NCI-H748 (cell line): ENCODE results near the gene POLR1B.
"Not testable (repeated sequence)": the region's sequence is repeated elsewhere in the genome, so short reads cannot be mapped to it uniquely, and the experiment has no call there.

ENCODE experiments used
- DNase-seq: peaks from one replicate; lab custom pipeline; 2025; ENCODE audit not compliant: unreplicated experiment; lab: John Stamatoyannopoulos, UW

POLR1B gene

DNA sequence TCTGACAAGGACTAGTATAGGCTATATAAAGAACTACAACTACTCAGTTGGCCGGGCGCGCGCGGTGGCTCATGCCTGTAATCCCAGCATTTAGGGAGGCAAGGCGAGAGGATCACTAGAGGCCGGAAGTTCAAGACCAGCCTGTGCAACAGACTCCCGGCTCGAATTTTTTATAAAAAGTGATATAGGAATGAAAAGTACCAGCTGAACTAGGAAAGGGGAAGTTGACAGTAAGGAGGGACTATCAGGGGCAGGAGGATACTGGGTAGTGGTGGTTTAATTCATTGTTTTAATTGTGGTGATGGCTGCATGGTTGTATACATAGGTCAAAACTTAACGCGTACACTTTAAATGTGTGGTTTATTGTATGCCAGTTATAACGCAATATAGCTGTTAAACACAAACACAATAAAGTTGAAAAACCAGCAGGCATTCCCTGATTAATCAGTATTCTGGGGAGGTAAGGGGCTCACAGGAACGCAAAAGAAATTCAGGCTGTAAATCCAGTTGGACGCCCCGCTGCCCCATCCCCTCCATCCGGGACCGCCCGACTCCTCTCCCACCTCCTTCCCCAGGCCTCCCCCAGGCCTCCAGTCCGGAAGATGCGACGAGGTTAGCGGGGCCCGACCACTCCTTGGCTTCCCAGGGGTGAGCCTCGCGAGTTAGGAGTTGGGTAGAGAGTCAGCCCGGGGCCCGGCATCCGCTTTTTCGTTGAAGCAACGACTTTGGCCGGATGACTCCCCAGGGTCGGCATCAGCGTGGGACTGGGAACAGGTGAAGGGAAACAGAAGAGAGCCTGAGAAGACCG is 746 bp upstream of the POLR1B start:
- DNase-seq = peak; percentile 80

DNA sequence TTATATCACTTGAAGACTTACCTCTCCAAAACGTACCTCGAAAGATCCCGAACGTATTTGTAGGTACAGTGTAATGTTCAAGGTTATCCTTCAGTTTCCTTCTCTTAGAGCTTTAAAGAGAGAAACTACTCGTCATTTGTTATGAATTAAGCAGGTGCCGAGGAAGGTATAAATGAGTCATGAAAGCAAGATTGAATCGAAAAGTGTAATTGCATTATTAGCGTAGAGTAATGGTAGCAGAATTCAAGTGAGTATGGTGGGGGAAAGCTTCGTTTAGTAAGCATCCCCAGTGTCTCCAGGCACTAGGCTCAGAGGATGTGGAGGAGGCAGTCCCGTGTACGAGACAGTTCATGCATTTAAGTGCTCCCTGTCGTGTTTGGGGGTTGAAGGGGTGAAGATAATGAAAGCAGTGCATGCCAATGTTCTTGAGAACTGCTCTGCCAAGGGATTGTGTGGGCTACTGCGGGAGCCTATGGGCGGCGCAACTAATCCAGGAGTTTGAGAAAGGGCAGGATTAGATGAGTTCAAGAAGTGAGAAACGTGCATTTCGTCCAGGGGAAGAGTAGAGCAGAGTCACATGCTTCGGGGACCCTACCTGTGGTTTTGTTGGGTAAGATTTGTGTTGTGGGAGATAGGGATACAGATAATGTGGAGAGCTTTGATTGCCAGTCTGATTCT is 858 bp downstream of the POLR1B start:
- no peak for DNase-seq

DNA sequence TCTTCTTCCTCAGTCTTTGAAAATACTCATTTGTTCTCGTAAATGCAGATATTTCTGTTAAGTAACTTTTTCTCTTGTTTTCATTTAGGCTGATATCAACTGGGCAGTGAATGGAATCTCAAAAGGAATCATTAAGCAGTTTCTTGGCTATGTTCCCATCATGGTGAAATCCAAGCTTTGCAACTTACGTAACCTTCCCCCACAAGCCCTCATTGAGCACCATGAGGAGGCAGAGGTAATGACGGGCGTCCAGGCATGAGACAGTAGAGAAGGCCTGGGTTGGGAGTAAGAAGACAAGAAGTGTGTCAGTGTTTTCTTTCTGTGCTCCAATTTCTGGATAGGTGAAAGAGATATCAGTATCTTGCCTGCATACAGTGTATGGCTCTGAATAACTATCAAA is 5.1 kb downstream of the POLR1B start:
- DNase-seq = no peak

DNA sequence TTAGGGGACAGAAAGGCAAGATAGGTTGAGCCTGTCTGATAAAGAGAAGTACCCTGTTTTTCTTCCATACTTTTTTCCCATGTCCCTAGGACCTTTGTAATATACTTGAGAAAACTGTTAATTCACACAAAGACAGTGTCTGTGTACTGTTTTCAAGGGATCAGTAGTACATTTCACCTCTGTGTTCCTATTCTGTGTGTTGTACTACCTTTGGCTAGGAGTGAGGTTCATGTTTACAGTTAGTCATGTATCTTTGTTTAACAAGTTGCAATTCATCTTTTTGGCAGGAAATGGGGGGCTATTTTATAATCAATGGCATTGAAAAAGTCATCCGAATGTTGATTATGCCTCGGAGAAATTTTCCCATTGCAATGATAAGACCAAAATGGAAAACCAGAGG is 6.7 kb downstream of the POLR1B start:
- DNase-seq = no peak

DNA sequence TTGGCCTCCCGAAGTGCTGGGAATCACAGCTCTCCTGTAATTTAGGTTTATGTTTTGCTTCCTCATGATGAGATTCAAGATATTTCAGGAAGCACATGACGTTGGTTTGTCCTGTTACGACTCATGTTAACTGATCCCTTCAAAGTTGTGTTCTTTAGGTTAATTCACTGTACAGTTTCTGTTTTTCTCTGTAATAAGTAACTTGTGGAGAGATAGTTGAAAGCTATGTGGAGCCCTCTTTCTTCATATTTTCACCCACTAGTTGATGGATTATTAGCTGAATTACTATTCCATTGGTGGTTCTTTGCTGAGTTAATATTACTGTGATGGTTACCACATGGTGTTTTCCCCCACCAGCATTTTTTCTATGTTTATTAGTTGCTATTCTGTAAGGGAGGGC is 23.8 kb downstream of the POLR1B start:
- no peak for DNase-seq

DNA sequence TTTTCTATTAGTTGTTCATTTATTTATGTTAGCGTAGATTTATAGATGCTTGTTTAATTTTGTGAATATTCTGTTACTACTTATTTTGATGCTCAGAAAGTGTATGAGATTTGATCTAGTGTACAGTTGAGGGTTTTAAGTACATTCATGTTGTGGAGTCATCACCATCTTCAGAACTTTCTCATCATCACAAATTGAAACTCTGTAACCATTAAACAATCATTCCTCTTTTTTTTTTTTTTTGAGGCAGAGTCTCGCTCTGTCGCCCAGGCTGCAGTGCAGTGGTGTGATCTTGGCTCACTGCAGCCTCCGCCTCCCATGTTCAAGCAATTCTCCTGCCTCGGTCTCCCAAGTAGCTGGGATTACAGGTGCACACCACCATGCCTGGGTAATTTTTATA is 24.2 kb downstream of the POLR1B start:
- DNase-seq = not testable (repeated sequence)

DNA sequence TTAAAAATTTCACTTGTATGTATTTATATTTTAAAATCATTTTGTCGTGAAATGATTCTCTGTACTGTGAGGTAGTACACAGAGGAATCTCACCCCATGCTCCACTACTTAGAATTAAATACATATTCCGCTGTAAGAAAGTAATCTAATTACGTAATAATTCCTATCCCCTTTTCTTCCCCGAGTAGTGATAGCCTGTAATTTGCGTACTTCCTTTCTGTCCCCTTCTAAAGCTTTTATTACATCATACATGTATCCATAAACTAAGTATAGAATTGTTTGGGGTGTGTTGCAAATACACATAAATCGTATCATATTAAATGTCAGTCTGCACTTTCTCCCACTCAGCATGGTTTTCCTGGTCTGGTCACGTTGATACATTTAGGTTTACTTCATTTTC is 29.7 kb downstream of the POLR1B start:
- DNase-seq = no peak

DNA sequence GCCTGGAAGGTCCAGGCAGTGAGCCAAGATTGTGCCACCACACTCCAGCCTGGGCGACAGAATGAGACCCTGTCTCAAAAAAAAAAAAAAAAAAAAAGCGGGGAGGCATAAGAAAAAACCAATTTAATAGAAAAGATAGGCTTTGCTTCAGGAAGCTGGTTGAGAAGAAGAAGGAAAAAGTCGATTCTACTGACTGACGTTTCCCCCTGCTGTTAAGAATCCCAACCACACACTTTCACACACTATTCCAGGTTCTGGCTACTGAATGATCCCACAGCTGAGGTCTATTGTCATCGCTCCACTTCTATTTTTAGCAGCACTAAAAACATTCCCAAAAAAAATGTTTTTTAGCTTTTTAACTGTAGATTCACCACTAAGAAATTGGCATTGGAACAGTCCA is 35.5 kb downstream of the POLR1B start:
- no peak for DNase-seq

DNA sequence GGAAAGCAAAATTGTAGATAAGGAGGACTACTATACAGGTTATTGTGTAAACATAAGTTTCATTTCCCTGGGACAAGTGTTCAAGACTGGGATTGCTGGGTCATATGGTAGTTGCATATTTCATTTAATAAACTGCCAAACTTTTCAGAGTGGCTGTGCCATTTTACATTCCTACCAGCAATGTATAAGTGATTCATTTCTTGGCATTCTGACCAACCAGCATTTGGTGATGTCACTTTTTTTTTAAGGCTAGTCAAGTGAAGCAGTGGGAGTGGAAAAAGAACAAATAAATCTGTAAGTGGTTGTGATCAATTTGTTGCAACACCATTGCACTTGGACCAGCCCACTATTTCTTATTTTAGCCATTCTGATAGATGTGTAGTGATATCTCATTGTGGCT is 37.0 kb downstream of the POLR1B start:
- no peak for DNase-seq

DNA sequence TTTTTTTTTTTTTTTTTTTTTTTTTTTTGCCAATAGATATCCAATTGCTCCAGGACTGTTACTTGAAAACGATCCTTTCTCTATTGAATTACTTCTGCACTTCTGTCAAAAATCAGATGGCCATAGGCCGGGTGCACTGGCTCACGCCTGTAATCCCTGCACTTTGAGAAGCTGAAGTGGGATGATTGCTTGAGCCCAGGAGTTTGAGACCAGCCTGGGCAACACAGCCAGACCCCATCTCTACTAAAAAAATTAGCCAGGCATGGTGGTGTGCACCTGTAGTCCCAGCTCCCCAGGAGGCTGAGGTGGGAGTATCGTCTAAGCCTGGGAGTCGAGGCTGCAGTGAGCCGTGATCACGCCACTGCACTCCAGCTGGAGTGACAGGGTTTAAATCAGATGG is 37.8 kb downstream of the POLR1B start:
- DNase-seq = no peak

DNA sequence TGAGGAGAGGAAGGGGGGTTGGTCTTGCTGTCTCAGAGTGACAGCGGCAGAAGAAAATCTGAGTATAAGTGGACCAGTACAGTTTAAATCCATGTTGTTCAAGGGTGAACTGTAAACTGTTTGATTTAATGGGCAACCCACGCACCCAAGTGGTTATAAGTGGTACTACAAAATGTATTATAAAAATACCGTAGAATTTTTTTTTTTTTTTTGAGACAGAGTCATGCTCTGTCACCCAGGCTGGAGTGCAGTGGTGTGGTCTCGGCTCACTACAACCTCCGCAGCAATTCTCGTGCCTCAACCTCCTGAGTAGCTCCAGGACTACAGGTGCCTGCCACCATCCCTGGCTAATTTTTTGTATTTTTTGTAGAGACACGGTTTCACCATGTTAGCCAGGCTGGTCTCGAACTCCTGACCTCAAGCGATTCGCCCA is 40.1 kb downstream of the POLR1B start:
- DNase-seq = peak; percentile 61

DNA sequence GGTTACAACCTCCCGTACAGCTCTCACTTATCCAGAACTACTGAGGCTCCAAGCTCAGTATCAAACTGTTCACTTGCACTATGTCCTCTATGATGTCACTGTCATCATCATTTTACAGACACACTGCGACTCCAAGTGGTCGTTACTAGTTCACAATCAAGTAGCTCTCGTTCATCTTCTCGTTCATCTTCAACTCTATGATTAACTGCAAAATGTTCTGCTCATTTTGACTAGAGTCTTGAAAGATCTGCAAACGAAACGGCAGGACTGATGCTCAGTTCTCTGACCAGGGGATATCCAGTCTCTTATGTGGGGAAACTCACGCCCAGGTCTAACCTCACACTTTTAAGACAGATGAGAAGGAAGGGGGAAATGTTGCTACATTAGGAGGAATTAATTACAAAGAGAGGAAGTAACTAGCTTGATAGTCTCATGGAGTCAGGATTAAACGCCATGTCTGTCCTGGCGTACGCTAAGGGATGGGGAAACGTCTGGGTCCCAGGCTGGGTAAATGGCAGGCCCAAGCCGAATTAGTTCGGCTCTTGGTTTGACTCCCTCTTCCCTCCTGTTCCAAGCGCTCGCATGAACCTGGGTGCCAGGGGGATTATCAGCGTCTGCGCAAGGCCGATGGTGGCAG is 41.4 kb downstream of the POLR1B start:
- DNase-seq = peak; percentile 53

DNA sequence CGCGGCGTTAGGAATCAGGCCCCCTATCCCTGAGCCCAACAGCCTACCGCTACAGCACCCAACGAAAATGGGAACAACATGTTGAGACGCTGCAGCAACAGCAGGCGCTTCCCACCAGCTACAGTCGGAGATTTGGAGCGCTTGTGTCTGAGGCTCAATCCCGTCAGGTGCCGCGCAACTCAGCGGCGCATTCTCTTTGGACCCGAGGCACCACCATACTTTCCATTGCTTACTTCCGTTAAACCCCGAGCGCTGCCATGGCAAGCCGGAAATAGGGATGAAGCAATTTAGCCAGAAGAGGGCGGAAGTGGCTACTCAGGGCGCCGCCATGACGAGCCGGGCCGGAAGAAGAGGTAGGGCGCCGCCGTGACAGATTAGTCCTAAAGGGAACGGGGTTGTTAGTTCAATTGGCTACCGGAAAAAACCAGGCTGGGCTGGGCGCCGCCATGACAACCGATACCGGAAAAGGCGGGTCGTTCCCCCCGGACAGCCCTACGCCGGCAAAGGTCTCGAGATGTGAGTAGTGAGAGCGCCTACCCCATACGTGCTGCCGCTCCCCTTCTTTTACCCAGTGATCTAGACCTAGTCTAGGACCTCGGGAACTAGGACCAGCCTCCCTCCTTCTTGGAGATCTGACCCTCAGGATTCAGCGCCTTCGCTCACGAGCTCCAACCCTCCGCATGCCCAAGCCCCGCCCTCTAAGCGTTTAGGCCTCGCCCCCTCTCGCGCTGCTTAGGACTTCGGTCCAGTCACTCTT is 42.0 kb downstream of the POLR1B start, which contains the start of gene CHCHD5:
Gene CHCHD5 (plus strand): TSS at position 476 of the 757 bp plus-strand sequence. CDS start 39 bp downstream, at position 515.
- DNase-seq = peak; percentile 94

DNA sequence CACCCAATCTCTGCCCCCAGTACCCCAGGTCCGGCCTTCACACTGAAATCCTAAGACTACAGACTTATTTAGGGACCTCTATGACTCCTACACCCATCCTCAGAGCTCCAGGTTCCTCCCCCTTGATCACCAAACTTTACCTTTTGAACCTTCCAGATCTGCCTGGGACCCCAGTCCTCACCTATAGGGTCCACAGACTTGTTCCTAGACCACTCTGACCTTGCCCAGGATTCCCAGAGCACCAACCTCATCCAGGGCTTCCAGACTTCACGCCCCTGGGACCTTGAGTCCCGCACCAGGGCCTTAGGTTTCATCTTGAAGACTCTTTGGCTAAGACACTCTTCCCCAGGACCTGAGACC is 42.6 kb downstream of the POLR1B start:
- DNase-seq = no peak

DNA sequence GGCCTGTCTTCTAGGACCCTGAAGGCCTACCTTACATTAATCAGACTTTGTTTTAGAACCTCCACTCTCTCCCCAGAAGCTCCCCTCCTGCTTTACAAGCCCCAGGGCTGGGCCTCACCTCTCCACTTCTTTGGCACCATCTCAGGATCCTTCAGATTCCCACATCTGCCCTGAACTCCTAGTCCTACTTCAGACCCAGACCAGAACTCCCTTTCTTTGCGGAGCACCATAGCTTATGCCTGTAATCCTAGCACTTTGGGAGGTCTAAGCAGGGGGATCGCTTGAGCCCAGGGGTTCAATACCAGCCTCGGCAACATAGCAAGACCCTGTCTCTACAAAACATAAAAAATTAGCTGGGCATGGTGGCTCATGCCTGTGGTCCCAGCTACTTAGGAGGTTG is 43.1 kb downstream of the POLR1B start:
- DNase-seq = no peak

DNA sequence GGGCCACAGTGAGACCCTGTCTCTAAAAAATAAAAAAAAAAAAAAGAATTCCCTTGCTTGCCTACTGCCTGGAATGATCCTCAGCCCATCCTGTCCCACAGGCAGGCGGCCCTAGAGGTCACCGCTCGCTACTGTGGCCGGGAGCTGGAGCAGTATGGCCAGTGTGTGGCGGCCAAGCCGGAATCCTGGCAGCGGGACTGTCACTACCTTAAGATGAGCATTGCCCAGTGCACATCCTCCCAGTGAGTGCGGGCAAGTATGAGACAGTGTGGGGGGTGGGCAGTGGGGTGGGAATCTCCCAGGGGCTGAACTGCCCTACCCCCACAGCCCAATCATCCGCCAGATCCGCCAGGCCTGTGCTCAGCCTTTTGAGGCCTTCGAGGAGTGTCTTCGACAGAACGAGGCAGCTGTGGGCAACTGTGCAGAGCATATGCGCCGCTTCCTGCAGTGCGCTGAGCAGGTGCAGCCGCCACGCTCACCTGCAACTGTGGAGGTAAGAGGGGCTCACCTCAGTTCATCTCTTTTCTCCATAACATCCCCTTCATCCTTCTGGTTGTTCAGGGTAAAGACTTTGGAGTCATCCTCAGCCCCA is 43.7 kb downstream of the POLR1B start:
- DNase-seq = no peak

DNA sequence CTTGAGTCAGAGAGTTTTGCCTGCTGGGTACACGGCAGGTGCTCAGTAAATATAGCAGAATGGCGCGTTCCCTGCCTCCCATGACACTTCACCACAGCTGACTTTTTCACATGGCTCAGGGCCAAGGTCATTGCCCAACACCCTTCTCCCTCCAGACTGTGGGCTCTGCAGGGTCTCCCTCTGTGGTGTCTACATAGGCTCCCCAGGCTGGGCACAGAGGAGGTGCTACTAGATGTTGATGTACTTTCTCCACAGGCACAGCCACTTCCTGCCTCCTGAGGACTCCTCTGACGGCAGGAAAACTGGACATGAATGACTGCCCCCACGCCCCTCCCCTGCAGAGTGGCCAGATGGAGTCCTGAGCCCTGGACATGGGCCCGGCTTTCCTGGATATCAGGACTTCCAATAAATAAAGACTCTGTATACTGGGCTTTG is 46.4 kb downstream of the POLR1B start:
- DNase-seq = no peak

DNA sequence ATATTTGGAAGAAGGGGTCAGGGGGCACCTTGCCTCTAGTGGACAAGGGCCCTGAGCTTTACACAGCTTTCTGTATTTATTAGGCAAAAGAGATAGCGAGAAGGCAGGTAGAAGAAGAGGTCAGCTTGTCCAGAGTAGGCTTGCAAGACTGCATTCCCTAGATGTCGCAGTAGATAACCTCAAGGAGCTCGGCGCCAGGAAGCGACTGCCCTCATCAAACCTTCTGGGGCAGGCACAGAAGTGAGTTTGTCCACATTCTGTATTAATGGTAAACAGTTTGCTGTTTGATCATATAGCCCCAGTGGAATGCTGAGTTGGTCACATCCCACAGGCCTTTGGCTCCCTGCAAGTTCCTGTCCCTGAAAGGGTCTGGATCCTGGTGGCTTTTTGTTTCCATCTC is 49.1 kb downstream of the POLR1B start:
- no peak for DNase-seq

DNA sequence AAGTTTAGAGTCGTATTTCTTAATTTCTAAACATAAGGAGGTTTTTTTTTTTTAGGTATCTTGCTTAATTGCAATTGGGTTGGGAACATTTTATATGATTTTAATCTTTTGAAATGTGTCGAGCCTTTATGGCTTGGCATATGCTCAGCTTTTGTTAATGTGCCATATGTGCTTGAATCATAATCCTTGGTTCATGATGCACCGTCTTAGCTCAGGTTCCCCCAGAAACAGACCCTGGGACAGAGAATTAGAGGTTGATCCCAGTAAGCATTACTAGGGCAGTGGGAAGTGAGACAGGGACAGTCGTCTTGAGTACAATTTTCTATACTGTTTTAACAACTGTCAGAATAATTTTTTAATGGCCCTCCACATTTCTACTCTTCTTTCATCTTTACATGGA is 51.5 kb downstream of the POLR1B start:
- DNase-seq = no peak

DNA sequence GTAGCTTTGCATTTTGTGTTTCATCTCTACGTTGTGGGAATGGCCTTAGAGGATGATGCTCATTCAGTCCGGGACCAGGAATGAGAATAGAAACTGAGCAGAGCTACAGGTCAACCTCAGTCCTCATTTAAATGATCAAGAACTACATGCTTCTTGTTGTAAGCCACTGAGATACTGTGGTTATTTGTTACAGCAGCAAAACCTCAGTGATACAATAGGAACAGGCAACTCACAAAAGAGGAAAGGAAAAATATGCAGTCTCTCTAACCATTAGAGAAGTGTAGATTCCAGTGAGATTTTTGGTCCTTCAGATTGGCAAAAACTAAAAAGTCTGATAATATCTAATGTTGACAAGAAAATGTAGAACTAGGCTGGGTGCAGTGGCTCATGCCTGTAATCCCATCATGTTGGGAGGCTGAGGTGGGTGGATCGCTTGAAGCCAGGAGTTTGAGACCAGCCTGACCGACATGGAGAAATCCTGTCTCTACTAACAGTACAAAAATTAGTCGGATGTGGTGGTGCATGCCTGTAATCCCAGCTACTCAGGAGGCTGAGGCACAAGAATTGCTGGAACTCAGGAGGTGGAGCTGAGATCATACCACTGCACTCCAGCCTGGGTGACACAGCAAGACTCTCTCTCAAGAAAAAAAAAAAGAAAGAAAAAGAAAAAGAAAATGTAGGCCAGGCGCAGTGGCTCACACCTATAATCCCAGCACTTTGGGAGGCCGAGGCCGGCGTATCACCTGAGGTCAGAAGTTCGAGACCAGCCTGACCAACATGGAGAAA is 55.5 kb downstream of the POLR1B start:
- no peak for DNase-seq
